Endodermal cell (in vitro differentiated cells): ENCODE measurements around the gene CBX2. TPM values are rescaled to one million over a fixed set of nuclear protein-coding genes. Genes with fewer than 3 reads are reported as not detected.

Source experiments
- DNase-seq: peaks from one replicate; pipeline ENCODE4 v3.0.0-alpha.2; 2017
- H3K27ac ChIP-seq: 2 replicates; pipeline ENCODE4 v1.5.1; 2013; ENCODE audit warnings: mild to moderate bottlenecking, low read depth, low read length, moderate library complexity
- H3K27me3 ChIP-seq: 2 replicates; pipeline ENCODE4 v1.6.1; 2013; ENCODE audit warnings: mild to moderate bottlenecking, low read length, moderate library complexity; ENCODE audit not compliant: insufficient read depth, control insufficient read depth, poor library complexity, severe bottlenecking
- H3K36me3 ChIP-seq: 2 replicates; pipeline ENCODE4 v1.7.0; 2013; ENCODE audit warnings: mild to moderate bottlenecking, low read length, moderate library complexity; ENCODE audit not compliant: control insufficient read depth, insufficient read depth
- H3K4me1 ChIP-seq: one replicate; pipeline ENCODE4 v1.7.0; 2013; ENCODE audit warnings: low read length; ENCODE audit not compliant: control insufficient read depth, insufficient read depth
- H3K4me3 ChIP-seq: 2 replicates; pipeline ENCODE4 v1.5.1; 2013; ENCODE audit warnings: mild to moderate bottlenecking, low read length, moderate library complexity
- H3K9ac ChIP-seq: 2 replicates; pipeline ENCODE4 v1.6.1; 2013; ENCODE audit warnings: mild to moderate bottlenecking, low read length, moderate library complexity; ENCODE audit not compliant: poor library complexity, severe bottlenecking; ENCODE audit errors: extremely low read depth
- H3K9me3 ChIP-seq: 2 replicates; pipeline ENCODE4 v1.6.1; 2013; ENCODE audit warnings: mild to moderate bottlenecking, low read length, moderate library complexity; ENCODE audit not compliant: control insufficient read depth
- H3K27ac Mint-ChIP-seq: 2 replicates; pipeline ENCODE4 v1.8.0; 2020; ENCODE audit warnings: mixed read lengths
- H3K27me3 Mint-ChIP-seq: 2 replicates; pipeline ENCODE4 v1.8.0; 2021; ENCODE audit warnings: mild to moderate bottlenecking, mixed read lengths; ENCODE audit not compliant: insufficient read depth
- H3K36me3 Mint-ChIP-seq: 2 replicates; pipeline ENCODE4 v1.8.0; 2020; ENCODE audit warnings: low read depth, mixed read lengths
- H3K4me1 Mint-ChIP-seq: 2 replicates; pipeline ENCODE4 v1.8.0; 2020; ENCODE audit warnings: mixed read lengths
- H3K4me3 Mint-ChIP-seq: 2 replicates; pipeline ENCODE4 v1.8.0; 2020; ENCODE audit warnings: mild to moderate bottlenecking, moderate library complexity, mixed read lengths
- H3K9me3 Mint-ChIP-seq: 2 replicates; pipeline ENCODE4 v1.8.0; 2020; ENCODE audit warnings: mild to moderate bottlenecking, mixed read lengths
- WGBS, 2 experiments: methylation state at CpG; one replicate each; pipeline versions ENCODE4 v1.1.5 to v1.1.7; 2013; ENCODE audit warnings: missing lambda C conversion rate in 2 of 2, mixed read lengths in 1 of 2; ENCODE audit not compliant: insufficient coverage in 1 of 2, insufficient read length in 1 of 2; 5-methylcytosine and 5-hydroxymethylcytosine counted together
- total RNA-seq, 2 donors: library from RNA; stranded (reverse); fragmentation: NEBNext Ultra II Directional in 1 of 2; extraction: Animal tissue kit (Norgen Biotek cat#: 25700) in 1 of 2; gene quantifications; 2 replicates in 1 of 2; 3 replicates in 1 of 2; pipeline ENCODE4 v1.2.1, GENCODE V29; 2021
- TF ChIP-seq, protein P1 (sequence below): fragments of 200-600 bp; sonication (generic); conservative IDR thresholded peaks from 2 replicates; pipeline ENCODE4 v1.5.0; 2021; ENCODE audit warnings: antibody characterized with exemption, mild to moderate bottlenecking

CBX2 gene
- total RNA-seq, 2 donors from 2014 or later: 75.0 to 78.6 TPM

DNA sequence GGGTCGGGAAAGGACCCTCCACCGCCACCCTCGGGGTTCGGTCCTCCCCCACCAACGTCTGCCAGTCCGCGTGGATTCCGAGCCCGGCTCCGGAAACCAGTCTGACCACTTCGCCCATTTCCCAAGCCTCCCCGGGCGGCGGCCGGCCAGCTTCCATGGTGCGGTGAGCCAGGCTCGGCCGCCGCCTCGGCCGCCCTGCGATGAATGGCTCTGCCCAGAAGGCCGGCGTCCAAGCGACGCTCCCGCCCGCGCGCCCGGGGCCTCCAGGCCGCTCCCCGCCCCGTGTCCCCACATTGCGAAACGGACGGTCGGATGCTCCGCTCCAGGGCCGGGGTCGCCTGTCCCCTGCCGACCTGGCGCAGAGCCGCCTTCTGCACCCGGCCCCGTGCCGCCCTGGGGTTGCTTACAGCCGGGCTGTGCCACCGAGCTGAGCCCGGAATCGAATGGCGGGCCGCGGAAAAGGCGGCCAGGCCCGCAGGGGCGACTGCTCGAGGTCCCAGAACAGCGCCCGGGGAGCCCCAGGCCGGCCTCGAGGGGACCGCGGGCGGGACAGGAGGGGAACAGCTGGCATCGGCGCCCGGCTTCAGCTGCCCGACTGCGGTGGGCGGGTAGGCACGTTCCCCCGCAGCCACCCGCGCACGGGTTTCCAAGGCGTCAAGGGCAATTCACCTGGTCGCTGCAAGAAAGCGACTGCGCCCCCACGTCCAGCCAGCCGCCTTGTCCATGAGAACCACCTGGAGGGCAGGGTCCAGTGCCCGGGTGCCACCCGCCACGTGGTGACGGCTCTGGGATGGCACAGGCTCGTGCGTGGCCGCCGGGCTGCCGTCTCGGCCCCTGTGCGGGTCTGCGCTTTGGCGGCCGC lies 37.3 kb downstream of the CBX2 start:
- H3K27me3 Mint-ChIP-seq: peaks cover 92% of the 10 kb centered on the region

DNA sequence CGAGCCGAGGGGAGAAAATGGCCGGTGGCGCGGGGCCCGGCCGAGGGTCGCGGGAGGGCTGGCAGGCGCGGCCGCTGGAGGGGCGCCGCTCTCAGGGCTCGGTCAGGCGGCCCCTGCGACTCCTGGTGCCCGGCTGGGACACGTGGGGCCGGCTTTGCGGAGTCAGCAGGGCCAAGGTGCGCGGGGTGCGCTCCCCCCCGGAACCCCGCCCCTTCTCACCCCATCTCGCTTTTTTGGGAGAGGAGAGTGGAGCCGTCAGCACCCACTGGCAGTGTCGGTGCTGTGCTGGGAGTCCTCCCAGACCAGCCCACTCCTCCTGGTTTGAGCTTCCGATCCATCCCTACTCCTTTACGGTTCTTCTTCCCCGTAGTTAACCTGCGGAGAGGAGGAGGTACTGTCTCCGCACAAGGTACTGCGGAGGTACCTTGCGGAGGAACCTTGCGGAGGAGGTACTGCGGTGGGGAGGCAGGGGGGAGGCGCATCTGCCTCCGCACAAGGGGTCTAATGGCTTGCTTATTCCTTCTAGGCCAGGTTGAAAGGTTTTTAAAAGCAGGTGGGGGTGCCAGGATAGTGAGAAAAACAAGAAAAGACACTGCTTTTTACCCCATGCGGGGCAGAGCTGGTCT lies 38.0 kb downstream of the CBX2 start:
- DNase-seq: peak; percentile 70
- H3K4me1 Mint-ChIP-seq: peaks cover 14% of the 10 kb centered on the region

More for the DNA sequence above, 37.3 kb downstream of the CBX2 start:
- H3K27ac Mint-ChIP-seq: no peak overlapping the region
- H3K36me3 Mint-ChIP-seq: no peaks in the 10 kb centered on the region
- Histone ChIP-seq H3K9ac (no peak overlapping the region), H3K27me3 (peaks cover 94% of the 10 kb centered on the region), H3K27ac (no peak overlapping the region), H3K9me3 (no peaks in the 10 kb centered on the region), H3K4me3 (no peak overlapping the region), H3K4me1 (peaks cover 3% of the 10 kb centered on the region), H3K36me3 (no peaks in the 10 kb centered on the region)
- peak overlapping the region; percentile 40 for H3K4me3 Mint-ChIP-seq
- H3K9me3 Mint-ChIP-seq: peaks cover 5% of the 10 kb centered on the region
- peaks cover 14% of the 10 kb centered on the region for H3K4me1 Mint-ChIP-seq
- TF ChIP-seq, protein P1, sequence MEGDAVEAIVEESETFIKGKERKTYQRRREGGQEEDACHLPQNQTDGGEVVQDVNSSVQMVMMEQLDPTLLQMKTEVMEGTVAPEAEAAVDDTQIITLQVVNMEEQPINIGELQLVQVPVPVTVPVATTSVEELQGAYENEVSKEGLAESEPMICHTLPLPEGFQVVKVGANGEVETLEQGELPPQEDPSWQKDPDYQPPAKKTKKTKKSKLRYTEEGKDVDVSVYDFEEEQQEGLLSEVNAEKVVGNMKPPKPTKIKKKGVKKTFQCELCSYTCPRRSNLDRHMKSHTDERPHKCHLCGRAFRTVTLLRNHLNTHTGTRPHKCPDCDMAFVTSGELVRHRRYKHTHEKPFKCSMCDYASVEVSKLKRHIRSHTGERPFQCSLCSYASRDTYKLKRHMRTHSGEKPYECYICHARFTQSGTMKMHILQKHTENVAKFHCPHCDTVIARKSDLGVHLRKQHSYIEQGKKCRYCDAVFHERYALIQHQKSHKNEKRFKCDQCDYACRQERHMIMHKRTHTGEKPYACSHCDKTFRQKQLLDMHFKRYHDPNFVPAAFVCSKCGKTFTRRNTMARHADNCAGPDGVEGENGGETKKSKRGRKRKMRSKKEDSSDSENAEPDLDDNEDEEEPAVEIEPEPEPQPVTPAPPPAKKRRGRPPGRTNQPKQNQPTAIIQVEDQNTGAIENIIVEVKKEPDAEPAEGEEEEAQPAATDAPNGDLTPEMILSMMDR: no peak
- 3 to 4% methylated on average over 42 to 96 of the region's 96 CpGs for WGBS, 2 experiments
- peak; percentile 81 for DNase-seq

GRCh38 chr17:79818026-79818758 lies 40.2 kb downstream of the CBX2 start:
- DNase-seq: no peak
- H3K4me1 ChIP-seq: peaks cover 3% of the 10 kb centered on the region
- peaks cover 93% of the 10 kb centered on the region for H3K27me3 ChIP-seq
- TF ChIP-seq, protein P1: no peak
- peaks cover 5% of the 10 kb centered on the region for H3K9me3 Mint-ChIP-seq
- peaks cover 7% of the 10 kb centered on the region for H3K4me1 Mint-ChIP-seq
- no peak overlapping the region for H3K9ac ChIP-seq
- no peak overlapping the region for H3K4me3 ChIP-seq
- no peak overlapping the region for H3K27ac Mint-ChIP-seq
- no peaks in the 10 kb centered on the region for H3K36me3 ChIP-seq
- 84 to 90% methylated on average over 9 to 12 of the region's 12 CpGs for WGBS, 2 experiments
- H3K27ac ChIP-seq: no peak overlapping the region
- peaks cover 93% of the 10 kb centered on the region for H3K27me3 Mint-ChIP-seq
- H3K9me3 ChIP-seq: no peaks in the 10 kb centered on the region
- no peak overlapping the region for H3K4me3 Mint-ChIP-seq
- H3K36me3 Mint-ChIP-seq: no peaks in the 10 kb centered on the region

More for the DNA sequence above, 38.0 kb downstream of the CBX2 start:
- H3K27ac ChIP-seq: no peak overlapping the region
- Mint-ChIP-seq H3K27me3 (peaks cover 92% of the 10 kb centered on the region), H3K36me3 (no peaks in the 10 kb centered on the region), H3K4me3 (peak overlapping the region; percentile 36), H3K9me3 (peaks cover 5% of the 10 kb centered on the region), H3K27ac (no peak overlapping the region)
- 12 to 17% methylated on average over 25 to 41 of the region's 41 CpGs for WGBS, 2 experiments
- TF ChIP-seq, protein P1: no peak
- peaks cover 94% of the 10 kb centered on the region for H3K27me3 ChIP-seq
- H3K4me1 ChIP-seq: peaks cover 3% of the 10 kb centered on the region
- no peak overlapping the region for H3K9ac ChIP-seq
- H3K36me3 ChIP-seq: no peaks in the 10 kb centered on the region
- no peak overlapping the region for H3K4me3 ChIP-seq
- H3K9me3 ChIP-seq: no peaks in the 10 kb centered on the region
